ENCODE measurements around the gene PSMB10.

The PSMB10 gene

GRCh38 chr16:67933805-67934204, 2.8 kb downstream of the PSMB10 start:
- H3K27ac ChIP-seq, result no peak overlapping the region
- no peak overlapping the region for H3K4me2 ChIP-seq (ENCODE audit: low read length)
- H3K4me1 ChIP-seq, result peaks cover 12% of the 10 kb centered on the region

GRCh38 chr16:67932462-67932840, 4.2 kb downstream of the PSMB10 start:
- peaks cover 6% of the 10 kb centered on the region for H3K79me2 ChIP-seq
- H3K27ac ChIP-seq, result no peak overlapping the region
- H3K36me3 ChIP-seq (ENCODE audit: control insufficient read depth, insufficient read depth, low read length), result no peaks in the 10 kb centered on the region
- no peaks in the 10 kb centered on the region for H3K27me3 ChIP-seq (ENCODE audit: control insufficient read depth, insufficient read depth, low read length)
- H3K4me3 ChIP-seq (ENCODE audit: low read depth, low read length), result no peak overlapping the region
- H3K4me1 ChIP-seq, result peaks cover 12% of the 10 kb centered on the region
- no peak for TF ChIP-seq CTCF (IDR thresholded peaks at IDR 0.05)
- no peak overlapping the region for H2AFZ ChIP-seq
- no peak overlapping the region for H3K9ac ChIP-seq
- H3K9me3 ChIP-seq (ENCODE audit: control insufficient read depth, low read length), result no peaks in the 10 kb centered on the region
- no peak overlapping the region for H3K4me2 ChIP-seq (ENCODE audit: low read length)

More at GRCh38 chr16:67933805-67934204, 2.8 kb downstream of the PSMB10 start:
- no peaks in the 10 kb centered on the region for H3K27me3 ChIP-seq (ENCODE audit: control insufficient read depth, insufficient read depth, low read length)
- H3K9ac ChIP-seq, result no peak overlapping the region
- no peaks in the 10 kb centered on the region for H3K9me3 ChIP-seq (ENCODE audit: control insufficient read depth, low read length)
- no peak overlapping the region for H3K4me3 ChIP-seq (ENCODE audit: low read depth, low read length)
- no peak overlapping the region for H2AFZ ChIP-seq
- H3K36me3 ChIP-seq (ENCODE audit: control insufficient read depth, insufficient read depth, low read length), result no peaks in the 10 kb centered on the region
- no peak for TF ChIP-seq CTCF (IDR thresholded peaks at IDR 0.05)
- peaks cover 3% of the 10 kb centered on the region for H3K79me2 ChIP-seq

- H3K4me1 ChIP-seq, result peaks cover 8% of the 10 kb centered on the region
- no peak within 1 kb of the TSS for H3K27ac ChIP-seq
- no peak within 1 kb of the TSS for H3K4me2 ChIP-seq (ENCODE audit: low read length)
- H3K36me3 ChIP-seq (ENCODE audit: control insufficient read depth, insufficient read depth, low read length), result no peaks in the 10 kb centered on the region
- H3K9me3 ChIP-seq (ENCODE audit: control insufficient read depth, low read length), result no peaks in the 10 kb centered on the region
- H2AFZ ChIP-seq, result no peak within 1 kb of the TSS
- H3K79me2 ChIP-seq, result peaks cover 6% of the 10 kb centered on the region
- no peak within 1 kb of the TSS for H3K4me3 ChIP-seq (ENCODE audit: low read depth, low read length)
- H3K27me3 ChIP-seq (ENCODE audit: control insufficient read depth, insufficient read depth, low read length), result no peaks in the 10 kb centered on the region
- no peak within 1 kb of the TSS for H3K9ac ChIP-seq
- no peak for TF ChIP-seq CTCF (IDR thresholded peaks at IDR 0.05)
These were observed 4.8 kb downstream of the PSMB10 start, which contains the start of gene CTRL for GRCh38 chr16:67931712-67932461. CTRL (minus strand) TSS chr16:67931862; CDS start chr16:67931852, 10 bp downstream.

GRCh38 chr16:67930678-67931211, 5.9 kb downstream of the PSMB10 start:
- Histone ChIP-seq H3K4me3 (ENCODE audit: low read depth, low read length) (no peak overlapping the region), H3K9ac (no peak overlapping the region), H3K9me3 (ENCODE audit: control insufficient read depth, low read length) (no peaks in the 10 kb centered on the region), H3K36me3 (ENCODE audit: control insufficient read depth, insufficient read depth, low read length) (no peaks in the 10 kb centered on the region), H3K4me1 (peaks cover 5% of the 10 kb centered on the region), H3K27me3 (ENCODE audit: control insufficient read depth, insufficient read depth, low read length) (no peaks in the 10 kb centered on the region), H3K4me2 (ENCODE audit: low read length) (no peak overlapping the region), H3K27ac (no peak overlapping the region), H3K79me2 (peaks cover 6% of the 10 kb centered on the region), H2AFZ (no peak overlapping the region)
- TF ChIP-seq CTCF (IDR thresholded peaks at IDR 0.05), result no peak
